GM18505 (cell line): Measurements from ENCODE around the gene TANGO2.

Source experiments
- ATAC-seq: cut with Tn5 transposase; IDR thresholded peaks from one replicate; pipeline ENCODE4 v1.9.1; 2021; ENCODE audit not compliant: unreplicated experiment
- POLR2A ChIP-seq: IDR thresholded peaks from 4 replicates; pipeline ENCODE4 v1.6.1; 2011; ENCODE audit warnings: borderline replicate concordance; ENCODE audit not compliant: insufficient read depth, insufficient read length; ENCODE audit errors: extremely low read depth

TANGO2 gene

DNA sequence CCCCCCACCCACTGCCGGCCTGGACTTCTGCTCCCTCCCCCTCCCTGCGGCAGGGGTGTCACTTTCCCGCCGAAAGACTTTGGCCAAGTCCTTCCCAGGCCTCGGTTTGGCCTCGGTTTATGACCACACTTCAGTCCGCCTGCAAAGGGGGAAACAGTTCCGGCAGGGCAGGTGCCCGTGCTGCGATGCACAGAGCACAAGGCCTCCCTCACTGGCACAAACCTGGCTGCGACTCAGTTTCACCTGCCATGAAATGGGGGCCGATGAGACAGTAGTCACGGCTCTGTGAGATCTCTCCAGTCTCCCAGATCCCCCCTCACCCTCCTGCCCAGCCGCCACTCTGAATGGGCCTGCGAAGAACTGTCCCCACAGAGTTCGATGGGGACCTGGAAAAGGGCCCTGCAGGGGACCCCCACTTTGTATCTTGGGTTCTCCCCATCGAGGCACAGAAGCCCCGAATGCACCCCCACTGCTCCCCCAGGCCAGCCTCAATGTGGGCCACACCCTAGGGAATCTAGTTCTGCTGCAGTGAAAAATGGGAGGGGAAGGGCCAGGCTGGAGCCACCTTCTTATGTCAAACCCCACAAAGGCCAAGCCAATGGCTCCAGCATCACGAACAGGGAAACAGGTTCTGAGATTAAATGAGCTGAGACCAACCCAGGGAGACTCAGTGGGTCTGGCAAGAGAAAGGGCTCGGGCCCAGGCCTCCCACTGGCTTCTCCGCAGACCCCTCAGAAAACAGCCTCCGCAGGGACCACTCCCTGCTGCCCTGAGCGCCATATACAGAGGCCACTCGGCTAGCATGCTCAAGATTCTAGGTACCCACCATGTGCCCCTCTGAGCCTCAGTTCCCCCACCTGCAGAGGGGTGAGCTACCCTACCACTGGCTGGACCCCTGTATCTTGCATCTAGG lies 33.3 kb upstream of the TANGO2 start:
- ATAC-seq, result no peak
- TF ChIP-seq POLR2A, result no peak

DNA sequence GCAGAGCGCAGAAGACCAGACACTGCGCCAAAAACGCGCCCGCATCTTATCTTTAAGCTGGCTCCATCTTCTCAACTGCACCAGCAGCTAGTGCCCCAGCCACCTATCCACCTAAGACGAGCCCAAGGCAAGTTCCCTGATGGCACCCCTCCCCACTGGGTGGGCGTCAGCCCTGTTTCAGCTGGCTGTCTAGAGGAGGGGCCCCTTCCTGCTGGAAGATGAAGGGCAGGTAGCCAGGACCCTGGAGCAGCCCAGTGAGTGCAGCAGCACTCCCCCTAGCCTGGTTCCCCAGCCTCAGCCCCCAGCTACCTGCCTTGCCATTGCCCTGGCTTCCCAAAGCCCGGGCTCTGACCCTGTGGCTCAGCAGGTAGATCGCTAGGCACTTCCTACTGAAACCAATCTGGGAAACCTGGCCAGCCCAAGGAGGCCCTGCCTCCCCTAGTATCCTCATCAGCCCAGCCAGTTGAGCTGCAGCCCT lies 32.5 kb upstream of the TANGO2 start:
- no peak for TF ChIP-seq POLR2A
- ATAC-seq, result no peak

DNA sequence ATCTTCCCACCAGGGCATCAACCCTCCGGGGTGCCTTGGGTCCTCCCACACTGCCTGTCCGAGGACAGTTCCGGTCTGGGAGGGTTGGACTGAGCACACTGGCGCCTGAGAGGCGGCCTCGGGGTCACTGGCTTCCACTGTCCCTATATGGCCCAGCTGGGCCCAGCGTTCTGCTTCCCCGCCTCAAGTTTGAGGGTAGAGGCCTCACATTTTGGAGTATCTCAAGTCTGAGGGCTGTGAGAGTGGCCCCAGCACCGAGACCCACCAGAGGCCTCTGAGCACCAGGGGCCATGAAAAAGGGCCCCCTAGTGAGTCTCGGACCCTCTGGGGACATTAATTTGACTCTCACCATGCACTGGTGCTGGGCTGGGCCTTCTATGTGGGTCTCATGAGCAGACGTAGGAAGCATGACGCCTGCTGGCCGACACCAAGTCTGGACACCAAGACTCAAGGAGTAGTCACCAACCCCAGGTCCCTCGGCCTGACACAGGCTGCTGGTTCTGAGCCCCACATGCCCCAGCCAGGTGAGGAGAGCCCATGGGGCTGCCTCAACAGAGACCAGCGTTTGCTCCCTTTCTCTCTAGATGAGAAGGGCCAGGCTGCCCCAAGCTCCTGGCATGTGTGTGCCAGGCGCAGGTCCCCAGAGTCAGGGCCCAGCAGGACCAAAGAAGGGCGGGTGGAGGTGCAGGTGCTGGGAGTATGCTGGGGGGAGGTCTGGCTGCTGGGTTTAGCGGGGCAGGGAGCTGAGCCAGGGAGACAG lies 31.8 kb upstream of the TANGO2 start:
- no peak for TF ChIP-seq POLR2A
- ATAC-seq, result no peak

DNA sequence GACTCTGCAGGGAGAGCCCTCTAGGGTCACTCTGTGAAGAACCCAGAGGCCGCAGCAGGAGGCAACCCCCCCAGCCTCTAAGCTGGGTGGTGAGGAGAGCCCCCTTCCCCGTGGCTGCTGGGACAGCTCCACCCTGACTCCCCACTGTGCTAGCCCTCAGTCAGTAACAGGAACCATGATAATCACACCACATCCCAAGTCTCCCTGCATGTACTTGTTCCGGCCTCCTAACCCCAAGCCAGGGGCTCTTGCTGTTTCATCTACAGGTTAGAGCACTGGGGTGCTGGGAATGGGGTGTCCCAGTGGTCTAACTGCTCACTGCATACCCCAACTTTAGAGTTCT lies 31.2 kb upstream of the TANGO2 start:
- no peak for ATAC-seq

DNA sequence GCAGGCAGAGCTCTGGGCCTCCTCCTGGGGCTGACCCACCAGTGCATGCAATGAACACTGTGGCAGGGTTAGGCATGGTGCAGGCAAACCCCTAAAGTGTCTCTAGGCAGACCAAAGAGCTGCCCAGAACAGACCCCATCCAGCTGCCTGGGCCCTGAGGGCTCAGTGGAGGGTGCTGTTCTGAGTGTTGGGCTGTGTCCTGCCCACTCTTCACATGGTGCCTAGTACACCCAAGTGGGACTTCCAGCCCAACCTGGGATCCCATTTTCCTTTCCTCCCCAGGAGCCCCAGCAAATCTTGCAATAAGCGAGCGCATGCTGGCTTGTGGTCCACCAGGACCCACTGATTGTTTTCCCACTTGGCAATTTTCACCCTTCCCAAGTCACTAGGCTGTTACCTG lies 30.7 kb upstream of the TANGO2 start:
- no peak for TF ChIP-seq POLR2A
- no peak for ATAC-seq

More for the DNA sequence above, 31.2 kb upstream of the TANGO2 start:
- TF ChIP-seq POLR2A, result no peak

DNA sequence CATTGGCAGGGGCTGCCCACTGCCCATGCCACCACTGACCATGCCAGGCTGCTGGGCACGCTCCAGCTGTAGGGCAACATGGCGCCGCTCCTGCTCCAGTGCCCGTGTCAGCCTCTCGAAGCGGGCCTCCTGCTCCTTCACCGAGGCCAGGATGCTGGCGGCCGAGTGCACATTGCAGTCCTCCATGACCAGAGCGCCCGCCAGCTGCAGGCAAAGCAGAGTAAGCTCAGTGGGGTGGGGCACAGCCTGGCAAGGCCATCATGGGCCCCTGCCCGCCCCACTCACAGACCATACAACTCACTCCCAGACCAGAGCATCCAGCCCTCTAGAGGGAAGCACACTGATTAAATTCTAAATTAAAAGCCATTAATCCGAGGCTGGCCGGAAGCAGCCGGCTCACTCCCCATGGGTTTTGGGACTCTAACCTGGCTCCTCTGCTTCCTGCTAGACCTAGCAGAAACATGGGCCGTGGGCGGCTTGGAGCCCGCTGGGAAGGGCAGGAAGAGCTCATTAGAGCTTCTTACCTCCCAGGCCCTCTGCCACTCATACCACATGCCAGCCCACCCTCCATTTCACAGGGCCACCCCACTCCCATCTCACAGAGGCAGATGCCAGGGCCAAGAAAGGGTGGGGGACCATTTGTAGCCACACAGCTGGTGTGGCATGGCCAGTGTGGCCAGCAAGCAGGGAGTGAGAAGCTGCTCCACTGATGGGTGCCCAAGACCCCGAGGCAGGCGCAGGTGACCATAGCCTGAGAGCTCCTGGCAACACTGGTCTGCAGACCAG lies 30.1 kb upstream of the TANGO2 start:
- no peak for ATAC-seq
- no peak for TF ChIP-seq POLR2A

DNA sequence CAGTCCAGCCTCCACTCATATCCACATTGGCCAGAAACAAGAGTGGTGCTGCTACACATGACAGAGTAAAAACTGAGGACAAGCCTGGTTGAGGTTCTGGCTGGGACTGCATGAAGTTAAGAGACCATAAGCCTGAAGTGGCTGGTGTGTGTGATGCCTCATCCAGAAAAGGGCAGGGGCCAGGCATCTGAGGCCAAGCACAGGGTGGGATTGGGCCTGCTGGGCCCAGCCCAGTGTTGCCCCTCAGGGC lies 29.6 kb upstream of the TANGO2 start:
- TF ChIP-seq POLR2A, result no peak

DNA sequence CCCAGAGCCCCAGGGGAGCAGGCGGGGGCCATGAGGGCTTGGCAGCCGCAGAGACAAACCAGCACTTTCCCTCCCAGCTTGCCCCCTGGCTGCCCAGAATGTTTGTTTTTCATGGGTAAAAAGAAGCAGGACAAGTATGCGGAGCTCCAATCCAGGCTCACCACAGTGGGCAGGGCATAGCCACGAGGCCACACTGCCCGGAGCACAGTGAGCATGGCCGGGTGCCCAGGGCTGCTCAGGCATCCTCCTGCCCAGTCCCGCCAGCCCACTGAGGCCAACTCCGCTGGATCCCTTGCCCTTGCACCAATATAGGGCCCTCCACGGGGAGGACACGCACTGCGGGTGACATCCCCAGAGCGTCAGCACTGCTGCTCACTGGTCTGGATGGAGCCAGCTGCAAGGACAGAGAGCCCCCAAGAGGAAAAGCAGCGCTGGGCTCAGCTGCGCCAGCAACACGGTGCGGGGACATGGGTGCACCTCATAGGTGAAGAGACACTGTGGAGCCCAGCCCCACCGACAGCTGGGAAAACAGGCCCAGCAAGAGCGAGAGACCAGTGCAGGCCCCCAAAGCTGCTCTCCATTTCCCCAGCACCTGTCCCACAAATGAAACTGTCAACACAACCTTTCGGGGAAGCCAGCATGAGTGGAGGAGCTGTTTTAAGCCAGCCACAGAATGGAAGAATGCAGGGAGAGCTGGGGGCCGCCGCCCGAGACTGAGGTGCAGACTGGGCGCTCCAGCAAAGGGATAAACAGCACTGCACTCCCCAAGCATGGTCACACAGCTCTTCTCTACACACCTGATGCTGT lies 29.1 kb upstream of the TANGO2 start:
- TF ChIP-seq POLR2A, result no peak
- ATAC-seq, result no peak

More for the DNA sequence above, 29.6 kb upstream of the TANGO2 start:
- ATAC-seq, result no peak

DNA sequence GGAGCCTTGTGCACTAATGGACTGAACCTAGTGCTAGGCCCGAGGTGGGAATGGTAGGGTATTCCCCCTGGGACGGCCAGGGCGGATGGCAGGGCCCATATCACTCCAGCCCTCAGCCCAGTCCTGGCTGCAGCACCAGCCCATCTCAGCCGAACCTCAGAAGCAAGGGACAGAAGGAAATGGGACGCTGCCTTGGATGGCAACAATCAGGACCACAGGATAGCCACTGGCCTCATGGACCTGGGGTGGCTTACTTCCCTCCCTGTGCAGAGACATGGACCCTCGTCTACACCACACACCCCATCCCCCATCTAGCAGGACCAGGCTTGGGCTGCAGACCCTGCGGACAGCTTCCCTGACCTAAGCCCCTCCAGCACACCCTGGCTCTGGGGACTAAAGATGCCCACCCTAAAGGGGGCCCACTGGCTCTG lies 28.4 kb upstream of the TANGO2 start:
- no peak for ATAC-seq
- TF ChIP-seq POLR2A, result no peak

DNA sequence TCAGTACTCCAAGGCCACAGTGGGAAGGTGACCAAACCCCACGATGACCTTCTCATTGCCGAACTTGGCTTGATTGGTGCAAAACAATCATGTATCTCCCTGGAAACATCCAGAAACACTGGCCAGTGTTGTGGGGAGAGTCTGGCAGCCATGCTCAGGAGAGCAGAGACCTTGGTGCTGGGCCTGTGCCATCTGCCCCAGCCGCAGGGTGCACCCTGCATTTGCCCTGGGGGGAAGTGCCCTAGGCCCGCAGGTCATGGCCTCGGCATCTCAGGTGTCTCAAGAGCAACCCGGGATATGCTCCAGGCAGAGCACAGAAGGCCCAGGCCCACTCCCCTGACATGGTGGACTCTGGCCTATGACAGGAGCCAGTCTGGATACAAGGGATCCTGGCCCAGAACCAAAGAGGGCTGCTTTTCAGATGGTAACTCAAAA lies 28.0 kb upstream of the TANGO2 start:
- ATAC-seq, result no peak
- no peak for TF ChIP-seq POLR2A

DNA sequence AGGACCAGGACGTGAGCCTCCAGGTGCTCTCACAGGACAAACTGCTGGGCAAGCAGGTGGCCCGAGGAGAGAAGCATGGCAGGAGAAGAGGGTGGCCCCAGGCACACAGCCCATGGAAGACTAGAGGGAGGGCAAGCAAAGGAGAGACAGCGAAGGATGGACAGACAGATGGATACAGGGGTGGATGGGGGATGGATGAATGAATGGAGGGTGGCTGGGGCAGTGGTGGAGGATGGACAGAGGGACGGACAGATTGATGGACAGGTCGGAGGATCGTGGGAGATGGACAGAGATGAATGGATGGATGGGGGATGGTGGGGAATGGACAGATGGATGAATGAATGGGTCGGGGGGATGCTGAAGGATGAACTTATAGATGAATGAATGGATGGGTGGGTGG lies 27.0 kb upstream of the TANGO2 start:
- no peak for ATAC-seq
- no peak for TF ChIP-seq POLR2A

DNA sequence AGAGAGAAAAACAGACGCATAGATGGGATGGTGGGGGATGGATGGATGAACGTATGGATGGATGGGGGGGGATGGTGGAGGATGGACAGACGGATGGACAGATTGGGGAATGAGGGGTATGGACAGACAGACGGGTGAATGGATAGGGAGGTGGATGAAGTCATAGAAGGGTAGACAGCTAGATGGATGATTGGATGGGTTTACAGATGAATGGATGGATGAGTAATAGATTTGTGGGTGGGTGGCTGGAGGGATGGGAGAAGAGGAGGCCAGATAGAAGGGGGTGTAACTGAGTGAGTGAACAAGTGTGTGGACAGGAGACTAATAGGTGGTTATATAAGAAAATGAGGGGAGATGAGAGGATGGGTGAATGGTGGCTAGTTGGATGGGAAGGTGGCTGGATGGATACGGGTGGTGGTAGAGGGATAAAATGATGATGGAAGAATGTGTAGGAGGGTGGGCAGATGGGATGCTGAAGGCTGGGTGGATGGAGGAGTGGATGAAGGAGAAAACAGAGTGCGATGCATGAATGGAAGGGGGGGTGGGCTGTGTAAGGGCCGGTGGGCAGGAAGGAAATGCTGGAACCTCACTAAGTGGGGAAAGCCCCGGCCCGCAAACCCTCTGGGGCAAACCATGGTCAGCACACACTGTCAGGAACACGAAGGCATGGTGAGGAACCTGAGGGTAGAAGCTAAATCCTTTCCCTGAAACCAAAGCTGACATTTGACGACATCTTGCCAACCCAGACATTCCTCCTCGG lies 25.9 kb upstream of the TANGO2 start:
- no peak for ATAC-seq
- no peak for TF ChIP-seq POLR2A
